ENCODE data around the gene ARHGAP42.
"Not testable (repeated sequence)": the region's sequence is repeated elsewhere in the genome, so short reads cannot be mapped to it uniquely, and the experiment has no call there.

Gene ARHGAP42

GRCh38 chr11:101011881-101012280 lies 324.8 kb downstream of the ARHGAP42 start:
- FAIRE-seq: no peak
- no peak for DNase-seq (ENCODE audit: low spot score)

GRCh38 chr11:101013702-101014101 lies 326.6 kb downstream of the ARHGAP42 start:
- DNase-seq (ENCODE audit: low spot score); FAIRE-seq: not testable (repeated sequence)

GRCh38 chr11:101014600-101015285 lies 327.7 kb downstream of the ARHGAP42 start:
- no peak for DNase-seq (ENCODE audit: low spot score)
- FAIRE-seq: no peak

- DNase-seq (ENCODE audit: low spot score): no peak
- no peak for FAIRE-seq
Observed at GRCh38 chr11:101019870-101020269, 332.8 kb downstream of the ARHGAP42 start.

- DNase-seq (ENCODE audit: low spot score): no peak
- FAIRE-seq: no peak
Observed at GRCh38 chr11:101022256-101022655, 335.2 kb downstream of the ARHGAP42 start.

GRCh38 chr11:101028644-101029043 lies 341.6 kb downstream of the ARHGAP42 start:
- DNase-seq (ENCODE audit: low spot score): no peak
- no peak for FAIRE-seq

GRCh38 chr11:101030015-101030414 lies 342.9 kb downstream of the ARHGAP42 start:
- FAIRE-seq (no peak), DNase-seq (ENCODE audit: low spot score) (no peak)

GRCh38 chr11:101030692-101031091 lies 343.6 kb downstream of the ARHGAP42 start:
- DNase-seq (ENCODE audit: low spot score): no peak
- no peak for FAIRE-seq

- FAIRE-seq (no peak), DNase-seq (ENCODE audit: low spot score) (no peak)
Observed at GRCh38 chr11:101031713-101032112, 344.6 kb downstream of the ARHGAP42 start.

- no peak for FAIRE-seq
- no peak for DNase-seq (ENCODE audit: low spot score)
Observed at GRCh38 chr11:101032991-101033390, 345.9 kb downstream of the ARHGAP42 start.

- DNase-seq (ENCODE audit: low spot score): no peak
Observed at GRCh38 chr11:101034076-101034475, 347.0 kb downstream of the ARHGAP42 start.

GRCh38 chr11:101035872-101036271 lies 348.8 kb downstream of the ARHGAP42 start:
- DNase-seq (ENCODE audit: low spot score) (no peak), FAIRE-seq (no peak)

More at GRCh38 chr11:101034076-101034475, 347.0 kb downstream of the ARHGAP42 start:
- no peak for FAIRE-seq

Measured in RCC 7860 (cell line).